ENCODE results near the gene RRP36.

The RRP36 gene

GRCh38 chr6:43035495-43036194 lies 14.2 kb downstream of the RRP36 start:
- no peak for TF ChIP-seq SIN3A (IDR thresholded peaks at IDR 0.05; ENCODE audit: borderline replicate concordance, insufficient read depth, low read length)
- no peak for TF ChIP-seq REST (IDR thresholded peaks at IDR 0.05; ENCODE audit: insufficient read depth in 1 of 2, low read depth in 2 of 2, low read length in 2 of 2)
- TF ChIP-seq FOXP2 (optimal IDR thresholded peaks at IDR 0.05; ENCODE audit: borderline replicate concordance, extremely low read depth, extremely low read length, insufficient read depth) = no peak
- no peak for TF ChIP-seq TAF1 (IDR thresholded peaks at IDR 0.05; ENCODE audit: borderline replicate concordance, insufficient read depth, low read length)
- no peak; the same call in 1 of the 2 replicates for TF ChIP-seq POLR2AphosphoS5 (IDR thresholded peaks at IDR 0.05; ENCODE audit: low read depth, low read length)

GRCh38 chr6:43036712-43037111 lies 15.3 kb downstream of the RRP36 start:
- TF ChIP-seq POLR2AphosphoS5 (IDR thresholded peaks at IDR 0.05; ENCODE audit: low read depth, low read length) (no peak), FOXP2 (optimal IDR thresholded peaks at IDR 0.05; ENCODE audit: borderline replicate concordance, extremely low read depth, extremely low read length, insufficient read depth) (no peak), SIN3A (IDR thresholded peaks at IDR 0.05; ENCODE audit: borderline replicate concordance, insufficient read depth, low read length) (no peak), TAF1 (IDR thresholded peaks at IDR 0.05; ENCODE audit: borderline replicate concordance, insufficient read depth, low read length) (no peak), REST (IDR thresholded peaks at IDR 0.05; ENCODE audit: insufficient read depth in 1 of 2, low read depth in 2 of 2, low read length in 2 of 2) (no peak)

- TF ChIP-seq FOXP2 (optimal IDR thresholded peaks at IDR 0.05; ENCODE audit: borderline replicate concordance, extremely low read depth, extremely low read length, insufficient read depth) = no peak
- no peak for TF ChIP-seq REST (IDR thresholded peaks at IDR 0.05; ENCODE audit: insufficient read depth in 1 of 2, low read depth in 2 of 2, low read length in 2 of 2)
- TF ChIP-seq SIN3A (IDR thresholded peaks at IDR 0.05; ENCODE audit: borderline replicate concordance, insufficient read depth, low read length) = no peak
- TF ChIP-seq POLR2AphosphoS5 (IDR thresholded peaks at IDR 0.05; ENCODE audit: low read depth, low read length) = no peak
- no peak for TF ChIP-seq TAF1 (IDR thresholded peaks at IDR 0.05; ENCODE audit: borderline replicate concordance, insufficient read depth, low read length)
Observed at GRCh38 chr6:43037197-43037596, 15.8 kb downstream of the RRP36 start.

GRCh38 chr6:43037706-43038105 lies 16.3 kb downstream of the RRP36 start:
- no peak for TF ChIP-seq SIN3A (IDR thresholded peaks at IDR 0.05; ENCODE audit: borderline replicate concordance, insufficient read depth, low read length)
- no peak for TF ChIP-seq TAF1 (IDR thresholded peaks at IDR 0.05; ENCODE audit: borderline replicate concordance, insufficient read depth, low read length)
- no peak for TF ChIP-seq REST (IDR thresholded peaks at IDR 0.05; ENCODE audit: insufficient read depth in 1 of 2, low read depth in 2 of 2, low read length in 2 of 2)
- TF ChIP-seq FOXP2 (optimal IDR thresholded peaks at IDR 0.05; ENCODE audit: borderline replicate concordance, extremely low read depth, extremely low read length, insufficient read depth) = no peak
- TF ChIP-seq POLR2AphosphoS5 (IDR thresholded peaks at IDR 0.05; ENCODE audit: low read depth, low read length) = no peak

All from PFSK-1 (cell line).